ENCODE data around the gene TMEM72.

Gene TMEM72

DNA sequence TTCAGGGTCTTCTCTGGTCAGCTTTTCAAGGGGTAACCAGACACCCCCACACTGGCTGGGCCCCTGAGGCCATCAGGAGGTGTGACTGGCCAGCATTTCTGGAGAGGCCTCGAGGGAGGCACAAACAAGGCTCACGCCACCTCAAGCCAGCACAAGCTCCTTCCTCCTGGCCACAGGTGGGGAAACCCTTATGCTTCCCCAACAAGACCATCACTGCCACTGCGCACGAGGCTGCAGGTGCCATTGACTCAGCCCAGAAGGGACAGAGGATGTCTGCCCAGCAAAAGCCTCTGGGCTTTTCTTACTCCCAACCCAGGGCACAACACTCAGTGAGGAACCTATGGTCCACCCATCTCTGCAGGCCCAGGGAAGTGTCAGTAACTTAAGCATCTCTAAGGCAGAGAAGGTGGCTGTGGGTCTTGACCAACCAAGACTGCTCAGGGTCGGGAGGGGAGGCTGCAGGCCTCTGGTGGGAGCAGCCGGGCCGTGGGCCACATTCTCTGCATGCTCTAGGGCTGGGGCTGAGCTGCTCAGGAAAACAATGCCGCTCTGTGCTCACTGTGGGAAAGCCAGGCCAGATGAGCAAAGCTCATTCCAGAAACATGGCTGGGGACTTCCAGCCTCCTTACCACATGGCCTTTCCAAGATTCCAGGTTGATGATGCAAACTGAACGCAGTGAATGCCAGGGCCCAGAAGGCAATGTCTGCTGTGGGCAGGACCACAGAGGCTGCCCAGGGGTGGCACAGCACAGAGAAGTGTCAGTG, 24.2 kb downstream of the TMEM72 start:
- DNase-seq, result no peak

DNA sequence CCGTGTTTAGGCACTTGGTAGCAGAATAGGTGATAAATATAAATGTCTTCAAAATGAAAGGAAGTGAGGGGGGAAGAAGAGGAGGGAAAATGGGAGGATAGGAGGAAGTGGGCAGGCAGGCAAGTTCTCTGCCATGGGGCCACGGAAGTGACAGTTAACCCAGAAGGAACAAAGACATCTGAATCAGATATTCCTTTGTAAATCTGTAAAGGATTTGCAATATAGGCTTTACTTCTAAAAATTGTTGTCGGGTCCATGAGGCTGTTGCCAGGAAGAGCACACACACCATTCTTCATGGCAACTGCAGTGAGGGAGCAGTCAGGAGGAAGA, 24.8 kb downstream of the TMEM72 start:
- no peak for DNase-seq

DNA sequence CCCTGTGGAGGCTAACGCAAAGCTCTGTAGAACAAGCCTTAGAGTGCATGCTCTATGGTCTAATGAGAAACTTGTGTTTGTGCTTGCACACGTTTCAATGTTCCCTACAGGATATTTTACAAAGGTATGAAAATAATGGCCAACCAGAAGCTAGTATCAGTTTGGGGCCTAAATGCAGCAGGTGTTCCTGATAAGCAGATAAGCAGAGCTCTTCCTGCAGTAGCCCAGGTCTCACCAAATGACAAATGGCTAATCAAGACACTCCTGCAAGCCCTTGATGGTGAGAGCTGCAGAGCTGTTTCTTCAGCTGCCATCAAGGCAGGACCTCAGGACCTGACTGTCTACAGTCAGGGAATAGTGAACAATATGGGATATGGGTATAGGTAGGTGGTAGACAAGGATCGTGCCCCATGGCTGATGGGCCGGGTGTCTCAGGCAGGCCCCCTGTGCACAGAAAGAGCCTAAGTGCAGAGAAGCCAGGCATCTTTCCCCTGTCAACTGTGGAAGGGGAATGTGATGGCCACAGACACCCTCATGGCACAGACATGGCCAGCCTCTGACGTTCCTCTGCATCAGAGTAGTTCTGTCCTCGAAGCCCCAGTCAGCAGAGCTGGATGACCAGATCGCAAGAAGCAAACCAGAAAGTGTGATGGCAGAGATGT, 25.3 kb downstream of the TMEM72 start:
- DNase-seq, result no peak

DNA sequence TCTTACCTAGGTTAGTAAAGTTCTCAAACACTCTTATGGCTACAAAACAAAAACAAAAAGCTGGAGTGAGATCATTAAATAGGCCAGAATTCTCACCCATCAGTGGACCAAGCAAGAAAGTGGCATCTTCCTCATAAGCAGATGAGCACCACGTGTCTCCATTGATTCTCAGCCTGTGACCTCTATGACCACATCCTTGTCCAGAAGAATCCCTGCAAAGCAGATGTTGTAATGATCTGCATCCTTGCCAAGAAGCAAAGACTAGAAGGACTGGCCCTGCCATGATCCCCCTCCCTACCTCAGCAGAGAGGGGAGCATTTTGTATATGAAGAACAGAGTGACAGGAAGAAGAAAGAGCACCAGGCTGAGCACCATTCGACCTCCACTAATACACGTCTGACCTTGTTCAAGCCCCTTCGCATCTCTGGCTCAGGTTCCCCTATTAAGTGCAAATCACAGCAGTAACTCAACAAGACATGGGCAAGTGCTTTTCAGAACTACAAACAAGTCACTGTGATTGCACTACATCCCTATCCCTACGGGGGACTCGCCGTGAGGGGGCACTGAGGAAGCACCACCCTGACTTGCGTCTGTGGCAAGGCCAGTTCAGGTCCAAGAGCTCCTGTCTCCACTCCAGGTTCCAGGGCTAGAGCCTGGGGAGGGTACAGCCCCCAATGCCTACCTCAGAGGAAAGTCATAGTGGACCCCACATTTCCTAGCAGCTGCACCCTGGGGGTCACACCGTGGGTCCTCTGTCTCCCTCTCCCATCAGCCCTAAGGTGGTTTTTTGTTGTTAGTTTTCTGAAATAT, 26.3 kb downstream of the TMEM72 start:
- no peak for DNase-seq

DNA sequence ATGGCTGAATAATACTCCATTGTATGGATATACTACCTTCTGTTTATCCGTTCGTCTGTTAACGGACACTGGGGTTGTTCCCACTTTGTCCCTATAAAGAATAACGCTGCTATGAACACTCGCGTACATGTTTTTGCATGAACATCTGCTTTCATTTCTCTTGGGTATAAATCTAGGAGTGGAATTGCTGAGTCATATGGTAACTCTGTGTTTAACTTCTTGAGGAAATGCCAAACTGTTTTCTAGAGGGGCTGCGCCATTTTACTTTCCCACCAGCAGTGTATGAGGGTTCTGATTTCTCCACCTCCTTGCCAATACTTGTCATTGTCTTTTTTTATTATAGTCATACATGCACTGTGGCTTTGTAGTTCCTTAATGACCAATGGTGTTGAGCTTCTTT, 27.8 kb downstream of the TMEM72 start:
- no peak for DNase-seq

DNA sequence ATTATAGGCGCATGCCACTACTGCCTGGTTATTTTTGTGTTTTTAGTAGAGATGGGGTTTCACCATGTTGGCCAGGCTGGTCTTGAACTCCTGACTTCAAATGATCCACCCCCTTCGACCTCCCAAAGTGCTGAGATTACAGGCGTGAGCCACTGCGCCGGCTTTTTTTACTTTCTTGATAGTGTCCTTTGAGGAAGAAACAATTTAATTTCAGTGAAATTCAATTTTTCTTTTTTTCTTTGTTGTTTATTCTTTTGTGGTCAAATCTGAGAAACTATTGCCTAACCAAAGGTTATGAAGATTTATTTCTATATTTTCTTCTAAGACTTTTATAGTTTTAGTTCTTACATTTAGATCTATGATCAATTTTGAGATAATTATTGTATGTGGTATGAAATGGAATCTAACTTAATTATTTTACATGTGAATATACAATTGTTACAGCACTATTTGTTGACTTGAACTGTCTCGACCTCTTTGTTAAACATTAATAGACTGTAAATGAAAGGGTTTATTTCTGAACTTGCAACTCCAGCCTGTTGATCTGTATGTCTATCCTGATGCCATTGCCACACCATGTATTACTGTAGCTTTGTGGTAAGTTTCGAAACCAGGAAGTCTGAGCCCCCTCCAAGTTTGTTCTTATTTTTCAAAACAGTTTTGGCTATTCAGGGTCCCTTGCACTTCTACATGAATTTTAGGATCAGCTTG, 28.7 kb downstream of the TMEM72 start:
- DNase-seq, result no peak

DNA sequence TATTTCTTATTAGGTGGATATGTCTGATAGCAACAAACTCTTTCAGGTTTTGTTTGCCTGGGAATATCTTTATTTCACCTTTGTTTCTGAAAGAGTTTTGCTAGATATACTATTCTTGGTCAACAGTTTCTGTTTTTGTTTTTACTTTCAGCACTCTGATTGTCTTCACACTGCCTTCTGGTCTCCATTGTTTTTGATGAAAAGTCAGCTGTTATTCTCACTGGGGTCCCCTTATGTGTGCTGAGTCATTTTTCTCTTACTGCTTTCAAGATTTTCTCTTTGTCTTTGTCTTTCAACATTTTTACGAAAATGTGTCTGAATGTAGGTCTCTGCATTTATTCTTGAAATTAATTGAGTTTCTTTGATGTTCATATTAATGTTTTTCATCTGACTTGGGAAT, 33.2 kb downstream of the TMEM72 start:
- DNase-seq, result no peak

DNA sequence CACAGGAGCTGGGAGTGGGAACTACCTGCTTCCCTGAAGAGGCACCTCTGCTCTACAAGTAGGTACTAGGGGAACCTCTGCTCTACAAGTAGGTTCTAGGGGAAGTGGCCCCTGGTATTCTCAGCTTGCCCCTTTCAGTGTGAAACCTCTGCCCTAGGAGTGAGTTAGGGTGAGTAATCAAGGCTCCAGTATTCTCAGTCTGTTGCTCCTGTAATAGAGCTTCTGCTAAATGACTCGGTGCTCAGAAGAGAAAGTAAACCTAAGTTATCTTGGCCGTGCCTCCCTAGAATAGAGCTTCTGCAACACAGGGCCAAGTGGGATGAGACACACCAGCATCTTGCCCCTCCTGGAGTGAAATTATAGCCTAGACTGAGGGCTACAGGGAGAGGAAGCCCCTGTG, 35.1 kb downstream of the TMEM72 start:
- DNase-seq, result no peak

DNA sequence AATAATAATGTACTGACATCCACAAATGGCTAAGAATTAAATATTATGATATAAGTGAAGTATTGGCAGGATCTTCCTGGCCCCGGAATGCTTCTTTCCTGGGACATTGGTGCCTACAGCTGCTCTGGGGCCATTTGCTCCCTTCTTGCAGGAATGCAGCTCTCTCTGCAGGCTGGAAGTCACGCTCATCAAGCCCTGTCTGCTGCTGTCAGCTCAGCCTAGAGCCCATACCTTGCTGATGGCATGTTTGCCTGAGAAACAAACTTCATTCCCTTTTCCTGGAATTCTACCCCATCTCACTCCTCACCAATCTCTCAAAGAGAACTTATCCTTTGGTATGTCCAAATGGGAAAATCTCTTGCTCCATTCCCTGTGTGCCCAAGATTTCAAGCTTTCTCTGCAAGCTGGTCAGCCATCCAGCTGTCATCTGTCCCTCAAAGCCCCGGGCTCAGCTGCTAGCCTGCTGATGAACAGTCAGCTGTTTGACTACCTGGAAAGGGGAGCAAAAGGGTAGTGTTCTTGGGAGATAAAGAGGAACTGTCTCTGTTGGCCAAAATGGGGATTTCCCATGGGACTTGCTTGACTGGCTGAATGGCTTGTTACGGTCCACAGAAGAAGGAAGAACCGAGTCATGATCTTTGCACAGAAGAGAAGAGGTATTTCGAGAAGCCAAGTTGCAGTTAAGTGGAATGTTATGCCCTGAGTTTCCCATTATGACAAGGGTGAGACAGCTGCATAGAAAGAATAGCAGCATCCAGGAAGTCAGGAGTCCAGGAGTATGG, 36.4 kb downstream of the TMEM72 start:
- no peak for DNase-seq

DNA sequence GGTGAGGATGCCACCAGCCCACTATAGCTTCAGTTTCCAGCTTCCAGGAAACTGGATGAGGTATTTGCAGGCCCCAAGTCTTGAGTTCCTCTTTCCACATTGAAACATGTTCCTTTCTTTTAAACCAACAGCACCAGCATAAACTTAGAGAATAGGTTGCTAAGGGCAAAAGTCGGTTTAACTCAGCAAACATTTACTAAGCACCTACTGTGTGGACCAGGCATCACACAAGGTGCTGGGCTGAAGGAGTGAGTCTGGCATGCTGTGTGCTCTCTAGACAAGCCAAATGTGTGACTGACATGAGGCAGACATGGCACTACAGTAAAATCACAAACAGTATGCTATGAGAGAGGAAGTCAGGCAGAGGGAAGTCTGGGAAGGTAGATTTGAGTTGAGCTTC, 37.5 kb downstream of the TMEM72 start:
- no peak for DNase-seq

DNA sequence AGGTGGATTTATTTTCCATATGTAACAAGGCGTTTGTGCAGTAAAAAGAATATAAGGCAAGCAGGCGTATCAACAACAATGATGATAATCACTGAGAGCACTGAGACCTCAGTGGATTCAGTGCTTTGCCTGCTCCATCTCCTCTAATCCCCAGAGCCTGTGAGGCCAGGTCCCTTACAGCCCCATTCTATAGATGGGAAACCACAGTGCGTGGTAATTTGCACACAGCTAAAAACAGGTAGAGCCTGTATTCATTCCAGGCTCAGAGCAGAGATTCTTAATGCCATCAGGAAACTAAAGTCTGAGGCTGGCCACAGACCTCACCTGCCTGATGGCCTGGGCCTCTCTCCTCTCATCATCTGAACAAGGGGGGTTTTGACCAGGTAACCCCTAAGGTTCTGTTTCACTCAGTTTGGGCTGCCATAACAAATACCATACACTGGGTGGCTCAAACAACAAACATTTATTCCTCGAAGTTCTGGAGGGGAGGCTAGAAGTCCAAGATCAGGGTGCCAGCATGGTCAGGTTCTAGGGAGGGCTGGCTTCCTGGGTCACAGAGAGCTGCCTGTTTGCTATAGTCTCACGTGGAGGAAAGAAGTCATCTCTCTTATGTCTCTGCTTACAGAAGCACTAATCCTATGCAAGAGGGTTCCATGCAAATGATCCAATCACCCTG, 38.1 kb downstream of the TMEM72 start:
- DNase-seq, result no peak

DNA sequence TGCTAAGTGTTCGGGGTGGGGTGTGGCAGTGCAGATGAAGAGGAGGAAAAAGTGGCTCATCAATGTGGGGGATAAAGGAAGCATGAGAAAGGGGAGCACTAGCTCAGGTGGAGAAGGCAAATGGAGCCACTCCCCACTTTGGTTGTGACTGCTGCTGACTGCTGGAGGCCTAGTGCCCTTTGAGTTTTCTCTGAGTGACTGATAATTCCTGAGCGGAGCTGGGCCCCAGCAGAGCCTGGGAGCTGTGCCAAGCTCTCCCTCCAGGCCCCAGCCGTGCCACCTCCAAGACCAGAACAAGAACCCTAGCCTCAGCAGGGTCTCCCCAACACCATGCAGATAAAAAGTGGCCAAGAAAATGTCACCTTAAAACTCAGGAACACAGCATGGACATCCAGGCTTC, 38.8 kb downstream of the TMEM72 start:
- no peak for DNase-seq

DNA sequence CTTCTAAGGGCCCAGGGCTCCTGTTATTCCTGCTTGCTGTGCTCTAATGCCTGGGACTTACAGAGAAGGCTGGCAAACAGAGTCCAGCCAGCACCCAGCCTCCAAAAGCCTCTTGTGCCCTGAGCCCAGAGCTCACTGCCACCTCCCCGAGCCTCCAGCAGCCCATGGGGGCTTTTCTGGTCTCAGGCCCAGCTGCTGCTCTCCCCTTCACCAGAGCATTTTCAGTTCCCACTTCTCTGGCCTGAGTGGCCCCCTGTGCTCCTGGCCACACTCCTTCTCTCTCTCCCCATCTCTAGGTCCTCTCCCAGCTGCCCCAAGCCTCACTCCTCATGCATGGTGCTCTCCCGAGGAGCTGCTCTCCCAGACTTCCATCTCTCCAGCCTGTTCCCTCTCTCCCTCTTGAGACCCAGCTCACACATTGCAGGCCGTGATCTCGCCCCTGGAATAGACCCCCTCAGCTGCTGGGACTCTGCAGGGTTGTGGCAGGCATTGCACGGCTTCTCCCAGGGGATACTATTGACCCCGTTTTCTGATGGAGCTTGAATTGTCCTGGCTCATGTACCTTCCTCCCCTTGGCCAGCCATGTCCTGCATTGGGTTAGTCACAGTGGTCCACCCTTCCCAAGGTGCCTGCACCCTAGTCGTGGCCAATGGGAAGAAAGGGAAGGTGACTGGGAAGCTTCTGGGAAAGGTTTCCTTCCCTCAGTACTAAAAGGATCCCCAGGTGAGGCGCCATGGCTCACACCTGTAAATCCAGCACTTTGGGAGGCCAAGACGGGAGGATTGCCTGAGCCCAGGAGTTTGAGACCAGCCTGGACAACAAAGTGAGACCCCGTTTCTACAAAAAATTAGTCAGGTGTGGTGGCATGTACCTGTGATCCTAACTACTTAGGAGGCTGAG, 39.4 kb downstream of the TMEM72 start:
- no peak for DNase-seq

DNA sequence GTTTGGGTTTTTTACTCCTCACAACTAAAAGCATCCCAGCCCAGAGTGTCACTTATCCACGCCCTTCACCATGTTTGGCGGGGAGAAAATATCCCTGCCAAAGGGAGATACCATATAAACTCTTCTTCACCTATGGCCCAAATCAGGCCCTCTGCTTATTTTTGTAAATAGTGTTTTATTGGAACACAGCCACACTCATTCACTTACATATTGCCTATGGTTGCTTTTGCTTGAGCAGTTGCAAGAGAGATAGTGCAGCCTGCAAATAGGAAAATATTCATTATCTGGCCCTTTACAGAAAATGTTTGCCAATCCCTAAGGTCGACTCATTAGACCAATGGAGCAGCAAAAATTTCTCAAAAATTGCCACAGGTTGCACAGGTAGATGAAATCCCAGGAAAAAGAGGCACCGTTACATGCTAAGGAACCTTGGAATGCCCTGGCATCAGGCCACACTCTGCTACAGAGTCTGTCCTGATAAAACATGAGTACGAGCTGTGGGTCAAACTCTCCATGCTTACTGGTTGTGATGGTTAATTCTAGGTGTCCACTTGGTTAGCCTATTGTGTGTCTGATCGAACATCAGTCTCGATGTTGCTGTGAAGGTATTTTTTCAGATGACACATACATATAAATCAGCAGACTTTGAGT, 40.6 kb downstream of the TMEM72 start:
- DNase-seq, result no peak

DNA sequence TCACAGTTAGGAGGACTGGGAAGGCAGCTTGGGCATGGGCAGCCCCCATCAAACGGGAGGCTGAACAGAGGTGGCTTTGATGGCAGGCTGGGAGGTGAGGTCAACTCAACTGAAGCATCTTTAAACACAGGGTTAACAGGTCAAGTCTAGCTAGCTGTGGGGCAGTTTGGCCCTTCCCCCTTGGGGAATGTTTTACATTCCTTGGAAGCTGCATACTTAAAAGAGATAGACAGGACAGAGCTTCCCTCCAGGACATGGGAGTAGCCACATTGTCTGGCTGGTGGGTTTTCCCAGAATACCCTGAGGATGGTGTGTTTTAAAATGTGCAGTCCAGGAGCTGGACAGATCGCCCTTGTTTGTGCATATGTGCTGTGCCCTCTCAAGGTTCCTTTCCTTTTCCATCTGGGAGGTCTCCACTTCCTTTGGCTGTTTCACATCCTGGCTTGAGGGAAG, 41.7 kb downstream of the TMEM72 start:
- DNase-seq, result no peak

DNA sequence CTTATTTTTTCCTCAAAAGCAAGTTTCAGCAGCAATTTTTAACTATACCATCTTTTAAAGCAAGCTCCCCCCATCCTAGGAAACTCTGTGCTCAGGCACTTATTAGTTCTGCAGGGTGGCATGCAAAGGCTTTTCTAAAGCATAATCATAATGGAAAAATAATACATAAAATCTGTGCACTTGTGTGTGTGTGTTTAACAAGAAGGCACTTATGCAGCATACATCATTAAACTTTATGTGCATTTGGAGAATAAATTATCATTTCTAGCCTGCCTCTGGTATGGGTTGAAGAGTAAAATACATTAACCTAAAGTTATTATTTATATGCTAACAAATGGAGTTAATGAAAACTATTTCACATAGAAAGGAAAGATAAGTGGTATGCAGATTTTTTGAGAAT, 42.9 kb downstream of the TMEM72 start:
- no peak for DNase-seq

DNA sequence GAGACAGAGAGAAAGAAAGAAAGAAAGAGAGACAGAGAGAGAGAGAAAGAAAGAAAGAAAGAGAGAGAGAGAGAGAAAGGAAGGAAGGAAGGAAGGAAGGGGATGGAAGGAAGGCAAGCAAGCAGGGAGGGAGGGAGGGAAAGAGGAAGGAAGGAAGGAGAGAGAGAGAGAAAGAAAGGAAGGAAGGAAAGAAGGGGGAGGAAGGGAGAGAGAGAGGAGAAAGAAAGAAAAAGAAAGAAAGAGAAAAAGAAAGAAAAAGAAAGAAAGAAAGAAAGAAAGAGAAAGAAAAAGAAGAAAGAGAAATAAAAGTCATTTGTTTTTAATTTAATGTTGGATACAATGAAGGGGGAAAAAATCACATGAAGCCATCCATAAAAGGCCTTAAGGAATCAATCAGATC, 43.8 kb downstream of the TMEM72 start:
- no peak for DNase-seq

DNA sequence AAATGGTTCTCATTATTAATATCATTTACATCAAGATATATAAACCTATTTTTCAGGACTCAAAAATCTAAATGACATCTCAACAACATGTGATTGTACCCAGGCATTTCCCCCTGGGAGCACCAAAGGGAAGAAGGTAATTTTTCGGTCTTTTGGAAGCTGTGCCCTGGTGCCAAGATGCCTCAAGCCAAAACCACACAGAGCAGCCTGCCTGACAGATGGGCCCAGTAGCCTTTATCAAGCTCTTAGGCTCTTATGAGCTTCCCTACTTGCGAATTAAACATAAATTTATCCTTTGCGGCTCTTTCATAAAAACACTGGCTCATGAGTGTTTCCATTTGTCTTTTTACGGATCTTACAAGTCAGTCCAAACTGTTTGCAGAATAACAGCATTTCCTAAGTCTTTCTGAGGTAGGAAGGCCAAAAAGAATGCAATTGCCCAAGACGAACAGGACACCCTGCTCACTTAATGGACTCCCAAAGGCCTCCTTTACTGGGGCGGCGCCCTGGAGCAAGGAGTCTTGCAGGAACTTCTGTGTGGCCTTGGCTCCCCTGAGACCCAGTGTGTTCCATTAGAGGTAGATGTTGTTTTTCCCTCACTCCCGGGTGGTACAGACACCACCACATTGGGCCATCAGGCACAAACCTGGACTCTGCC, 44.4 kb downstream of the TMEM72 start:
- DNase-seq, result no peak

DNA sequence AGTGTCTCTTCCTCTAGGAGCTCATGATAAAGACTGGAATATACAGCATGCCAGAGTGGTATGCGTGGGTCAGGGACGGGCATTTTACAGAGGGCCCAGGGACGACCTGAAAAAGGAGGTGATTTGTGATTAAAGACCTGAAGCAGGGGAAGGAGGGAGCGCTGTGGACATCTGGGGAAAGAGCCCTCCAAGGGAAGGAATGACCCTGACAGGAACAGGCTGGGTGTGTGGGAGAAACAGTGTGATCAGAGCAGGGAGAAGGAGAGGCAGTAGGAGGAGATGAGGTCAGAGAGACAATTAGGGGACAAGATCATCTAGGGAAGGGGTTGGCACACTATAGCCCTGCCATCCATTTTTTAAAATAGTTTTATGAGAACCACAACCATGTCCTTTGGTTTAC, 45.1 kb downstream of the TMEM72 start:
- DNase-seq, result no peak
